Left lung (tissue), 10 donors: Measurements from ENCODE around the gene KIAA1755. TPM values are rescaled to one million over a fixed set of nuclear protein-coding genes. Genes with fewer than 3 reads are reported as not detected.

Source experiments
- ATAC-seq: fragments of 200-7000 bp; cut with Tn5 transposase; one replicate; pipeline ENCODE4 v1.9.1; 2020; ENCODE audit warnings: moderate library complexity
- DNase-seq, 4 donors: peaks; one replicate each; pipeline ENCODE4 v3.0.0-alpha.2; 2013 to 2020
- H3K27ac ChIP-seq, 2 donors: fragments of 200-600 bp; sonication (generic) in 1 of 2; one replicate each; pipeline versions ENCODE4 v1.5.0 to v1.8.0; 2020 to 2021
- H3K27me3 ChIP-seq, 2 donors: fragments of 200-600 bp; sonication (generic) in 1 of 2; one replicate each; pipeline versions ENCODE4 v1.5.0 to v1.8.0; 2020 to 2021
- H3K36me3 ChIP-seq, 2 donors: fragments of 200-600 bp; sonication (generic) in 1 of 2; one replicate each; pipeline versions ENCODE4 v1.5.0 to v1.8.0; 2020 to 2021
- H3K4me1 ChIP-seq, 2 donors: fragments of 200-600 bp; one replicate each; pipeline ENCODE4 v1.8.0; 2021
- H3K4me3 ChIP-seq, 2 donors: fragments of 200-600 bp; sonication (generic) in 1 of 2; one replicate each; pipeline versions ENCODE4 v1.5.0 to v1.8.0; 2020 to 2021; ENCODE audit warnings: mild to moderate bottlenecking in 1 of 2
- H3K9me3 ChIP-seq, 2 donors: fragments of 200-600 bp; sonication (generic) in 1 of 2; one replicate each; pipeline versions ENCODE4 v1.5.0 to v1.8.0; 2020 to 2021
- intact Hi-C, 2 donors: fragments of 100-400 bp; cut with DNase I; formaldehyde crosslinking; loops; one replicate each; pipeline versions ENCODE4 v1.11.2 to v1.14.2; 2022
- polyA plus RNA-seq, 6 donors: library from polyadenylated mRNA; unstranded; fragments of 120-200 nt; gene quantifications; one replicate each; pipeline ENCODE4 v1.2.1, GENCODE V29; 2013; ENCODE audit not compliant: insufficient read length in 6 of 6
- total RNA-seq, 2 donors: library from RNA; stranded (reverse); fragmentation: NEBNext Ultra II Directional; extraction: Animal tissue kit (Norgen Biotek cat#: 25700); gene quantifications; one replicate each; pipeline ENCODE4 v1.2.1, GENCODE V29; 2021
- TF ChIP-seq, protein P1 (sequence below), 2 donors: fragments of 200-600 bp; sonication (generic) in 1 of 2; IDR thresholded peaks; one replicate each; pipeline versions ENCODE4 v1.5.0 to v1.8.0; 2021; ENCODE audit warnings: antibody characterized with exemption in 2 of 2
- donor health status: DM: no; HTN: yes; CAD: no.
- donor health status: DM: no; HTN: no; CAD: no.

Gene KIAA1755
- total and polyA plus RNA-seq, 8 donors, result 2.6 to 6.4 (median 3.1) TPM

DNA sequence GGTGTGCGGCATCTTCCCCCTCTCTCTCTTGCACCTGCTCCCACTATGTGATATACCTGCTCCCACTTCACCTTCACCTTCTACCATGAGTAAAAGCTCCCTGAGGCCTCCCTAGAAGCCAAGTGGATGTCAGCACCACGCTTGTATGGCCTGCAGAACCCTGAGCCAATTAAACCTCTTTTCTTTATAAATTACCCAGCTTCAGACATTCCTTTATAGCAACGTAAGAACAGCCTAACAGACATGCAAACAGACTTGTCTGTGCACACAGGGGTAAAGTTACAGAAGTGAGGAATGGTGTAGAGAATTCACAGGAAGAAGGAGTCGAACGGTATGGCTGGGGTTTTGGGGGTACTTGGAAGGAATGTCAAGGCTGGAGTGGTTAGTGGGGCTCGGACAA is 80.7 kb downstream of the KIAA1755 start:
- ATAC-seq (no peak), DNase-seq (no peak)
- H3K4me3 ChIP-seq, result no peak overlapping the region
- no peaks in the 10 kb centered on the region for H3K9me3 ChIP-seq
- H3K4me1 ChIP-seq, result peaks cover 3 to 12% of the 10 kb centered on the region in 2 donors
- no peaks in the 10 kb centered on the region for H3K36me3 ChIP-seq
- intact Hi-C loops, result no loop called here
- TF ChIP-seq, protein P1, sequence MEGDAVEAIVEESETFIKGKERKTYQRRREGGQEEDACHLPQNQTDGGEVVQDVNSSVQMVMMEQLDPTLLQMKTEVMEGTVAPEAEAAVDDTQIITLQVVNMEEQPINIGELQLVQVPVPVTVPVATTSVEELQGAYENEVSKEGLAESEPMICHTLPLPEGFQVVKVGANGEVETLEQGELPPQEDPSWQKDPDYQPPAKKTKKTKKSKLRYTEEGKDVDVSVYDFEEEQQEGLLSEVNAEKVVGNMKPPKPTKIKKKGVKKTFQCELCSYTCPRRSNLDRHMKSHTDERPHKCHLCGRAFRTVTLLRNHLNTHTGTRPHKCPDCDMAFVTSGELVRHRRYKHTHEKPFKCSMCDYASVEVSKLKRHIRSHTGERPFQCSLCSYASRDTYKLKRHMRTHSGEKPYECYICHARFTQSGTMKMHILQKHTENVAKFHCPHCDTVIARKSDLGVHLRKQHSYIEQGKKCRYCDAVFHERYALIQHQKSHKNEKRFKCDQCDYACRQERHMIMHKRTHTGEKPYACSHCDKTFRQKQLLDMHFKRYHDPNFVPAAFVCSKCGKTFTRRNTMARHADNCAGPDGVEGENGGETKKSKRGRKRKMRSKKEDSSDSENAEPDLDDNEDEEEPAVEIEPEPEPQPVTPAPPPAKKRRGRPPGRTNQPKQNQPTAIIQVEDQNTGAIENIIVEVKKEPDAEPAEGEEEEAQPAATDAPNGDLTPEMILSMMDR (IDR thresholded peaks at IDR 0.05), result no peak
- H3K27ac ChIP-seq, result no peak overlapping the region
- no peaks in the 10 kb centered on the region for H3K27me3 ChIP-seq

DNA sequence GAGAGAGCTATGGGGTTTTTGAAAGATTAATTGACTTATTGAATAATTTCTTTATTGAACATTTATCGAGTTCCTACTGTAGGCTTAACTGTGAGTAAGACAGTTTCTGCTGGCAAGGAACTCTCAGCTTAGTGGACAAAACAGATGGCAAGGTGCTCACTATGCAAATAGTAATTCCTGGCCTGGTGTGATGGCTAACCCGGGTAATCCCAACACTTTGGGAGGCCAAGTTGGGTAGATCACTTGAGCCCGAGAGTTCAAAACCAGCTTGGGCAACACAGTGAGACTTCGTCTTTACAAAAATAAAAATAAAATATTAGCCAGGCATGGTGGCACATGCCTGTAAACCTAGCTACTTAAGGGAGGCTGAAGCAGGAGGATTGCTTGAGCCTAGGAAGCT is 82.0 kb downstream of the KIAA1755 start:
- Histone ChIP-seq H3K4me3 (no peak overlapping the region), H3K4me1 (peaks cover 3 to 12% of the 10 kb centered on the region in 2 donors), H3K27ac (no peak overlapping the region), H3K9me3 (no peaks in the 10 kb centered on the region), H3K36me3 (no peaks in the 10 kb centered on the region), H3K27me3 (no peaks in the 10 kb centered on the region)
- intact Hi-C loops, result no loop called here
- ATAC-seq, result no peak
- no peak for DNase-seq
- TF ChIP-seq, protein P1 (IDR thresholded peaks at IDR 0.05), result no peak

DNA sequence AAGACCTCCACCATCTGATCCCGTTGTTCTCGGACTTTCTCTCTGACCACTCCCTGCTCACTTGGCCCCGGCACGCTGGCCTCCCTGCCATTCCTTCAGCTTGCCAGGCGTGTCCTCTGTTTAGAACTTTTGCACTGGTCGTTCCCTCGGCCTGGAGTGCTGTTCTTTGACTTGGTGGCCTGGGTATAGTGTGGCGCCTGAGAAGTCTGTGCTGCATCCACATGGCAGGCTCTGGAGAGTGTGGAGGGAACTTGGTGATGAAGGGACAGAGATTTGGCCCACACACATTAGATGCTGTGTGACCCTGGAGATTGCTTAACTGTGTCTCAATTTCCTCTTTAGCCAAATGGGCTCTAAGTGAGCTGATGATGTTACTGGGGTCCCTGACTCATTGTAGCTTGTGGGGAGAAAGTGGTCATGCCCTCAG is 82.5 kb downstream of the KIAA1755 start:
- ATAC-seq (peak; percentile 14), DNase-seq (no peak)
- no peaks in the 10 kb centered on the region for H3K36me3 ChIP-seq
- H3K4me1 ChIP-seq, result peaks cover 3 to 14% of the 10 kb centered on the region in 2 donors
- no peaks in the 10 kb centered on the region for H3K9me3 ChIP-seq
- no peak overlapping the region for H3K27ac ChIP-seq
- H3K4me3 ChIP-seq, result no peak overlapping the region
- TF ChIP-seq, protein P1 (IDR thresholded peaks at IDR 0.05), result no peak
- intact Hi-C loops, result no loop called here
- no peaks in the 10 kb centered on the region for H3K27me3 ChIP-seq

DNA sequence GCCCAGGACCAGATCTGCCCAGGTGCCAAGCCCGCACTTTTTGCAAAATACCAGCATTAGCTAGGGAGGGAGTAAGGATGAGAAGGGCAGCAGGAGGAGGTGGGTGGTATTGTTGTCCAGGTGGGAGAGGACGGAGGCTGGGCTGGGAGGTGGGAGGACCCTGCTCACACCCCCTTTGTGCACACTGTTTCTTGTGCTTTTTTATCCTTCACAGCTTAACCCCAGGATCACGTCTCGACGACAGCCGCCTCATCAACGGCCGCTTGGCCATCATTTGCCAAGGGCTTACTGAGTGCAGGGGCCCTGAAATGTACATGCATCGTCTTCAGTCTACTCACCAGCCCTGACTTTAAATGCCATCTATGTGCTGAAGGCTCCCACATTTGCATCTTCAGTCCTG is 83.3 kb downstream of the KIAA1755 start:
- Histone ChIP-seq H3K4me3 (no peak overlapping the region), H3K4me1 (peaks cover 3 to 17% of the 10 kb centered on the region in 2 donors), H3K9me3 (no peaks in the 10 kb centered on the region), H3K36me3 (no peaks in the 10 kb centered on the region), H3K27ac (no peak overlapping the region), H3K27me3 (no peaks in the 10 kb centered on the region)
- ATAC-seq (no peak), DNase-seq (no peak)
- intact Hi-C loops, result no loop called here
- TF ChIP-seq, protein P1 (IDR thresholded peaks at IDR 0.05), result no peak

DNA sequence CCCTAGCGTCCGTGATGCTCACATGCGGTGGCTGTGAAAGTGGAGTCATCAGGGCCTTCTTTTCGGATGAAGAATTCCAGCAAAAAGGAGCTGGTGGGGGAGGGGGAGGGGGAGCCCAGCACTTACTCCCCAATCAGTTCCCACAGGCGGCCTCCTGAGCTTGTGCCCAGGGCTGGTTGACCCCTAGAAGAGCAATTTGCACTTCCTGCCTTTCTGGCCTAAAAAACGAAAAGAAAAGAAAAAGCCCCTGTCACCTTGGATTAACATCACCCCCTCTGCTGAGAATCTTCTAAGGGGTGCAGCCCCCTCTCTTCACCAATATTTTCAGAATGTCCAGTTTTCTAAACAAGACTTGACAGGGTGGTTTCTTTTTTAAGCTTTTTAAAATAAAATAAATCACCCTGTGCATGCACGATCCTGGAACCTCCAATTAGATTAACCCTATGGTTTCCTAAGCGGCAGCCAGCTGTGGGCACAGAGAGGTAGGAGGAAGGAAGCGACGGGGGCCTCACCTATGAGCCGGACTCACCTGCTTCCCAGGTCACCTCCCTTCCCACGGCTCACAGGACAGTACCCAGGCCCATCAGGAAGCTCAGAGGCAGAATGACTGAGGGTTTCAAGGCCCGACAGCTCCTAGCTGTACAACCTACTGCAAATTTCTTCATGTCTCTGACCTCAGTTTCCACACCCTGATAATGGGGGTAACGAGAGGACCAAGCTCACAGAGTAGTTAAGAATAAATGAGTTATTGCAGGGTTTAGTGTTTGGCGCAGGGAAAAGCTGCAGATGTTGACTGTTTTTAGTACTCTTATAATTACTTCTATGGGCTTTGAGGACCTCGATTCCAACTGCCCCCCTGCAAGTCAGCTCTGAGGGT is 85.0 kb downstream of the KIAA1755 start:
- Histone ChIP-seq H3K4me1 (peaks cover 0 to 17% of the 10 kb centered on the region in 2 donors), H3K9me3 (no peaks in the 10 kb centered on the region), H3K4me3 (no peak overlapping the region), H3K27ac (no peak overlapping the region), H3K27me3 (no peaks in the 10 kb centered on the region), H3K36me3 (no peaks in the 10 kb centered on the region)
- ATAC-seq (no peak), DNase-seq (no peak)
- intact Hi-C loops, result no loop called here
- TF ChIP-seq, protein P1 (IDR thresholded peaks at IDR 0.05), result no peak
